Thoracic aorta (tissue), 2 donors: ENCODE measurements around the gene NUMA1. TPM values are rescaled to one million over a fixed set of nuclear protein-coding genes. Genes with fewer than 3 reads are reported as not detected.
A peak's percentile ranks its signal among the peaks of the same experiment; 100 is the strongest.

Experiments used
- ATAC-seq: fragments of 150-250 bp; one replicate; pipeline ENCODE4 v1.8.0; 2017; ENCODE audit warnings: low read depth; ENCODE audit not compliant: insufficient number of reproducible peaks, low FRiP score
- DNase-seq: peaks from one replicate; pipeline ENCODE4 v3.0.0-alpha.2; 2020; ENCODE audit warnings: low spot score
- H3K27ac ChIP-seq, 2 donors: fragments of 200-600 bp; sonication (generic); 1 replicate in 1 of 2; 2 replicates in 1 of 2; pipeline ENCODE4 v1.5.1; 2016; ENCODE audit warnings: mild to moderate bottlenecking in 2 of 2, moderate library complexity in 2 of 2
- H3K27me3 ChIP-seq: fragments of 200-600 bp; sonication (generic); replicated peaks from 2 replicates; pipeline ENCODE4 v1.6.0; 2016; ENCODE audit warnings: mild to moderate bottlenecking; ENCODE audit not compliant: insufficient read depth
- H3K36me3 ChIP-seq: fragments of 200-600 bp; sonication (generic); one replicate; pipeline ENCODE4 v1.5.1; 2016
- H3K4me1 ChIP-seq, 2 donors: fragments of 200-600 bp; sonication (generic); 1 replicate in 1 of 2; 2 replicates in 1 of 2; pipeline versions ENCODE4 v1.5.1 to v1.6.0; 2016; ENCODE audit warnings: low read depth in 2 of 2, mild to moderate bottlenecking in 1 of 2; ENCODE audit not compliant: control insufficient read depth in 1 of 2
- H3K4me3 ChIP-seq: fragments of 200-600 bp; sonication (generic); 2 replicates; pipeline ENCODE4 v1.5.1; 2016; ENCODE audit warnings: mild to moderate bottlenecking
- H3K9me3 ChIP-seq: fragments of 200-600 bp; sonication (generic); 2 replicates; pipeline ENCODE4 v1.5.1; 2016
- total RNA-seq, 2 donors: library from RNA; depleted of rRNA; stranded (reverse); fragments of >200 nt; gene quantifications; one replicate each; pipeline versions ENCODE4 v1.1.0 to v1.2.3, GENCODE V29; 2016
- TF ChIP-seq, protein P1 (sequence below): fragments of 200-600 bp; sonication (generic); IDR thresholded peaks from one replicate; pipeline ENCODE4 v1.5.1; 2019; ENCODE audit warnings: antibody characterized with exemption

The NUMA1 gene
- total RNA-seq, 2 donors from 2014 or later = 282 to 286 TPM

GRCh38 chr11:72037554-72038311 is 42.6 kb downstream of the NUMA1 start:
- Histone ChIP-seq H3K27me3 (no peaks in the 10 kb centered on the region), H3K36me3 (peaks cover 11% of the 10 kb centered on the region), H3K4me1 (peaks cover 38 to 67% of the 10 kb centered on the region in 2 donors), H3K27ac (peak overlapping the region; percentile 93 to 94), H3K9me3 (no peaks in the 10 kb centered on the region), H3K4me3 (peak overlapping the region; percentile 75)
- no peak for ATAC-seq
- DNase-seq = no peak
- TF ChIP-seq, protein P1, sequence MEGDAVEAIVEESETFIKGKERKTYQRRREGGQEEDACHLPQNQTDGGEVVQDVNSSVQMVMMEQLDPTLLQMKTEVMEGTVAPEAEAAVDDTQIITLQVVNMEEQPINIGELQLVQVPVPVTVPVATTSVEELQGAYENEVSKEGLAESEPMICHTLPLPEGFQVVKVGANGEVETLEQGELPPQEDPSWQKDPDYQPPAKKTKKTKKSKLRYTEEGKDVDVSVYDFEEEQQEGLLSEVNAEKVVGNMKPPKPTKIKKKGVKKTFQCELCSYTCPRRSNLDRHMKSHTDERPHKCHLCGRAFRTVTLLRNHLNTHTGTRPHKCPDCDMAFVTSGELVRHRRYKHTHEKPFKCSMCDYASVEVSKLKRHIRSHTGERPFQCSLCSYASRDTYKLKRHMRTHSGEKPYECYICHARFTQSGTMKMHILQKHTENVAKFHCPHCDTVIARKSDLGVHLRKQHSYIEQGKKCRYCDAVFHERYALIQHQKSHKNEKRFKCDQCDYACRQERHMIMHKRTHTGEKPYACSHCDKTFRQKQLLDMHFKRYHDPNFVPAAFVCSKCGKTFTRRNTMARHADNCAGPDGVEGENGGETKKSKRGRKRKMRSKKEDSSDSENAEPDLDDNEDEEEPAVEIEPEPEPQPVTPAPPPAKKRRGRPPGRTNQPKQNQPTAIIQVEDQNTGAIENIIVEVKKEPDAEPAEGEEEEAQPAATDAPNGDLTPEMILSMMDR = no peak

DNA sequence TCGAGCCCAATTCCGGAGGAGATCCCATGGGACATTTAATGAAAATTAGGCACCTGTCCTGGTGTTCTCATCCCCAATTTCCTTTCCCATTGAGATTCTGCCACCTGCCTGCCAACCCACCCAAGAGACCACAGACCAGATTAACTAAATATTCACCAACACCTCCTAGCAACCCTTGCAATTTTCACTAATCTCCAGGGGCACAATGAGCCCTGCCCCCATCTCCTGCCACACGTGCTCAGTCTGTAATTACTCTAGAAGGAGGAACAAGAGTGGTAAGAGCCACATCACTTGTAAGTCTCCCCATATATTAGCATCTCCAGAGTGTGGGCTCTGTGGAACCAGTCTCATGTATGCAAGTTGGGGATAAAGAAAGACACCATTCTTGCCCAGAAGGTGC is 43.7 kb downstream of the NUMA1 start:
- Histone ChIP-seq H3K4me3 (no peak overlapping the region), H3K27ac (no peak overlapping the region), H3K27me3 (no peaks in the 10 kb centered on the region), H3K36me3 (peaks cover 11% of the 10 kb centered on the region), H3K4me1 (peaks cover 36 to 66% of the 10 kb centered on the region in 2 donors), H3K9me3 (no peaks in the 10 kb centered on the region)
- TF ChIP-seq, protein P1 = no peak
- no peak for ATAC-seq
- DNase-seq = no peak

DNA sequence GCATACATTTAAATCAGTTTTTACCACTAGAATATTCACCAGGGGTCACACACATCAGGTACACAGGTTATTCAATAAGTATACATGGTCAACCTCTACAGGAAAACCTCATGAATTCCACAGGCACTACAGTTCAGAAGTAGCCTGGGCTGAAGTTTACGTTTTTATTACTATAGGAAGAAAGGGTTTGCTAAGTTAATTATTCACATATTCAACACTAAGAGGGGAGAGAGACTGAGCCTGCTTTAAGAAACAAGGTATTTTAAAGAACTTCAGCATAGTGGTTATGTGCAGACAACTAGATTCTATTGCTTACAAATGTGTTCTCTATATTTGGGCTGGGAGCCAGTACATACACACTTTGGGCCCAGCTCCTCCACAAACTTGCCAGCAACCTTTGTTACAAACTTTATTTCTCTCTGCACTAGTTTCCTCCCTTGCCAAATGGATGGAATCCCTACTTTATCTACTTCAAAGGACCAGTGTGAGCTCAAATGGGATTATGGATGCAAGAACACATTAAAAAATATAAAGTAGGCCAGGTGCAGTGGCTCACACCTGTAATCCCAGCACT is 49.8 kb downstream of the NUMA1 start:
- Histone ChIP-seq H3K27me3 (no peaks in the 10 kb centered on the region), H3K4me3 (no peak overlapping the region), H3K36me3 (peaks cover 29% of the 10 kb centered on the region), H3K9me3 (no peaks in the 10 kb centered on the region), H3K4me1 (peaks cover 25 to 60% of the 10 kb centered on the region in 2 donors), H3K27ac (no peak overlapping the region)
- no peak for DNase-seq
- no peak for ATAC-seq
- TF ChIP-seq, protein P1 = no peak

DNA sequence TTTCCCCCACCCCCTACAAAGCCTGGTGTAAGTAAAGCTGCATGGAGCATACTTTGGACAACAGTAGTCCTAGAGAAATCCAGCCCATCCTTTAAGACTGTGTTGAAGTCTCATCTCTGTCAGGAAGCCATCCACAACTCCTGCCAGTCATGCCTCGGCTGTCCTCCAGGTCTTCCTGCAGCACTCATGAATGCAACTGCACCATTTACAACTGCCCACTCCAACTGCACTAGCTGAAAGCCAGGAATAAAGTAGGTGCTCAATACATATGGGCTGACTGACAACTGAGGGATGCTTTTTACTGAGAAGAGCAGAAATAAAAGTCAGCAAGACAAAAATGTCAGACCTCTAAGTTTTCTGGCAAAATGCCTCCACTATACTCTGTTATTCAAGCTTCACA is 54.3 kb downstream of the NUMA1 start:
- no peak for ATAC-seq
- H3K9me3 ChIP-seq = no peaks in the 10 kb centered on the region
- H3K27me3 ChIP-seq = no peaks in the 10 kb centered on the region
- H3K4me1 ChIP-seq = peaks cover 16 to 42% of the 10 kb centered on the region in 2 donors
- no peak overlapping the region for H3K4me3 ChIP-seq
- TF ChIP-seq, protein P1 = no peak
- H3K27ac ChIP-seq = peak overlapping the region; percentile 29 to 32
- DNase-seq = no peak
- H3K36me3 ChIP-seq = peaks cover 55% of the 10 kb centered on the region

- TF ChIP-seq, protein P1 = no peak
- peaks cover 9 to 32% of the 10 kb centered on the region in 2 donors for H3K4me1 ChIP-seq
These were observed 56.1 kb downstream of the NUMA1 start for GRCh38 chr11:72024069-72024754.

More at GRCh38 chr11:72024069-72024754, 56.1 kb downstream of the NUMA1 start:
- ATAC-seq (no peak), DNase-seq (no peak)
- Histone ChIP-seq H3K36me3 (peaks cover 67% of the 10 kb centered on the region), H3K27me3 (no peaks in the 10 kb centered on the region), H3K27ac (no peak overlapping the region), H3K4me3 (no peak overlapping the region), H3K9me3 (no peaks in the 10 kb centered on the region)
